Upper lobe of right lung (tissue), 1 donor: ENCODE measurements around the gene SGK1. TPM values are rescaled to one million over a fixed set of nuclear protein-coding genes. Genes with fewer than 3 reads are reported as not detected.

Experiments used
- ATAC-seq: fragments of 200-7000 bp; cut with Tn5 transposase; one replicate; pipeline ENCODE4 v1.9.1; 2020; ENCODE audit warnings: mild to moderate bottlenecking, moderate library complexity
- DNase-seq: peaks from one replicate; pipeline ENCODE4 v3.0.0-alpha.2; 2020
- H3K27ac ChIP-seq: fragments of 200-600 bp; one replicate; pipeline ENCODE4 v1.8.0; 2022
- H3K27me3 ChIP-seq: fragments of 200-600 bp; one replicate; pipeline ENCODE4 v1.8.0; 2022; ENCODE audit warnings: mild to moderate bottlenecking
- H3K36me3 ChIP-seq: fragments of 200-600 bp; one replicate; pipeline ENCODE4 v1.8.0; 2022
- H3K4me1 ChIP-seq: fragments of 200-600 bp; one replicate; pipeline ENCODE4 v1.8.0; 2022
- H3K4me3 ChIP-seq: fragments of 200-600 bp; one replicate; pipeline ENCODE4 v1.8.0; 2022; ENCODE audit warnings: mild to moderate bottlenecking
- H3K9me3 ChIP-seq: fragments of 200-600 bp; one replicate; pipeline ENCODE4 v1.8.0; 2022
- intact Hi-C: fragments of 100-400 bp; cut with DNase I; formaldehyde crosslinking; loops from one replicate; pipeline ENCODE4 v1.11.0; 2022
- total RNA-seq: library from RNA; stranded (reverse); fragmentation: NEBNext Ultra II Directional; extraction: Animal tissue kit (Norgen Biotek cat#: 25700); gene quantifications from one replicate; pipeline ENCODE4 v1.2.1, GENCODE V29; 2021
- TF ChIP-seq, protein P1 (sequence below): fragments of 200-600 bp; IDR thresholded peaks from one replicate; pipeline ENCODE4 v1.8.0; 2022; ENCODE audit warnings: antibody characterized with exemption
- donor health status: DM: no; HTN: yes; CAD: no; lungs with severe emphysema.

SGK1 gene
- total RNA-seq, 1 donor from 2014 or later: 204 TPM

DNA sequence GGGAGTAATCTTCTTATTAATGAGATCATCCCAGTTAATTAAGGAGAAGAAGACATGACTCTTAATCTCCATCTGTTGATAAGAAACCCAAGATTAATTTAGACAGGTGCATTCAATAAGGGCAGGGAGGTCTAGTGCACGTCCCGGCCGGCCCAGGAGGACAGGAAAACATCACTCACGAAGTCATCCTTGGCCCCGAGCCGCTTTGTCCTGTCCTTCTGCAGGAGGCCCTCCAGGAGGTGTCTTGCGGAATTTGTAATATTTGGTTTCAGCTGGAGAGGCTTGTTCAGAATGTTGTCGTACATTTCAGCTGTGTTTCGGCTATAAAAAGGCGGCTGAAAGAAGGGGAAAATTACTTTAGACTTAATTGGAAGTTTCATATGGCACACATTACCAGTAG is 147.1 kb downstream of the SGK1 start:
- no peak for ATAC-seq
- H3K36me3 ChIP-seq: peaks cover 61% of the 10 kb centered on the region
- peak overlapping the region; percentile 99 for H3K27ac ChIP-seq
- H3K4me1 ChIP-seq: peaks cover 27% of the 10 kb centered on the region
- H3K9me3 ChIP-seq: no peaks in the 10 kb centered on the region
- DNase-seq: no peak
- no peaks in the 10 kb centered on the region for H3K27me3 ChIP-seq
- intact Hi-C loops: loop anchor here (5.0 to 10.0 kb wide), 2 partner anchors 474 to 651 kb away; no protein-coding TSS in a partner anchor
- H3K4me3 ChIP-seq: peak overlapping the region; percentile 66
- TF ChIP-seq, protein P1, sequence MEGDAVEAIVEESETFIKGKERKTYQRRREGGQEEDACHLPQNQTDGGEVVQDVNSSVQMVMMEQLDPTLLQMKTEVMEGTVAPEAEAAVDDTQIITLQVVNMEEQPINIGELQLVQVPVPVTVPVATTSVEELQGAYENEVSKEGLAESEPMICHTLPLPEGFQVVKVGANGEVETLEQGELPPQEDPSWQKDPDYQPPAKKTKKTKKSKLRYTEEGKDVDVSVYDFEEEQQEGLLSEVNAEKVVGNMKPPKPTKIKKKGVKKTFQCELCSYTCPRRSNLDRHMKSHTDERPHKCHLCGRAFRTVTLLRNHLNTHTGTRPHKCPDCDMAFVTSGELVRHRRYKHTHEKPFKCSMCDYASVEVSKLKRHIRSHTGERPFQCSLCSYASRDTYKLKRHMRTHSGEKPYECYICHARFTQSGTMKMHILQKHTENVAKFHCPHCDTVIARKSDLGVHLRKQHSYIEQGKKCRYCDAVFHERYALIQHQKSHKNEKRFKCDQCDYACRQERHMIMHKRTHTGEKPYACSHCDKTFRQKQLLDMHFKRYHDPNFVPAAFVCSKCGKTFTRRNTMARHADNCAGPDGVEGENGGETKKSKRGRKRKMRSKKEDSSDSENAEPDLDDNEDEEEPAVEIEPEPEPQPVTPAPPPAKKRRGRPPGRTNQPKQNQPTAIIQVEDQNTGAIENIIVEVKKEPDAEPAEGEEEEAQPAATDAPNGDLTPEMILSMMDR: no peak

DNA sequence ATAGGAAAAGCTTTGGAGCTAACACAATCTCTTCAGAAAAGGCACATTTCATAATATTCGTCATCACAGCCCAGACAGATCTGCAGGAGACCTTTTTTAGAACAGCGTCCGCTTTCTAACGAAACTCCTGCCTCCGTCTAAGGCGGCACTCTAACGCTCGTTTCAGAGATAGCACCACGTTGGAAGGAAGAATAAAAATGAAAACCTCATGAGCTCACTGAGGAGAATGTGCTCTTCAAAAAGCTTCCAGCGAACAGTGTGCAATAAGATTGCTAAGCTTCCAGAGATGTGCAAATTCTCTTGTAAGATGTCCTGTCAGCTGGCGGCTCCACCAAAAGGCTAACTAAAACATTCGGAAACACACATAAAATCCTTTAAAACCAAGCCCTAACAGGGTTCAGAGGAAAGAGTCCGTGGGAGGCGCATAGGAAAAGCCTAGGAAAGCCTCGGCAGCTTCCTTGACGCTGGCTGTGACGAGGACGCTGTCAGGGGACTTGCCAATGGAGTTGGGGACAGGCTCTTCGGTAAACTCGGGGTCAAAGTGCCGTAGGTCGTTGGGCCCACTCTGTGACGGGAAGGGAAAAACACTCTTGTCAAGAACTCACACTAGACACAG is 147.9 kb downstream of the SGK1 start:
- Histone ChIP-seq H3K4me3 (peak overlapping the region; percentile 66), H3K4me1 (peaks cover 27% of the 10 kb centered on the region), H3K9me3 (no peaks in the 10 kb centered on the region), H3K36me3 (peaks cover 61% of the 10 kb centered on the region), H3K27ac (peak overlapping the region; percentile 99), H3K27me3 (no peaks in the 10 kb centered on the region)
- intact Hi-C loops: loop anchor here (5.0 to 10.0 kb wide), 2 partner anchors 475 to 652 kb away; no protein-coding TSS in a partner anchor
- DNase-seq (no peak), ATAC-seq (no peak)
- TF ChIP-seq, protein P1: no peak

DNA sequence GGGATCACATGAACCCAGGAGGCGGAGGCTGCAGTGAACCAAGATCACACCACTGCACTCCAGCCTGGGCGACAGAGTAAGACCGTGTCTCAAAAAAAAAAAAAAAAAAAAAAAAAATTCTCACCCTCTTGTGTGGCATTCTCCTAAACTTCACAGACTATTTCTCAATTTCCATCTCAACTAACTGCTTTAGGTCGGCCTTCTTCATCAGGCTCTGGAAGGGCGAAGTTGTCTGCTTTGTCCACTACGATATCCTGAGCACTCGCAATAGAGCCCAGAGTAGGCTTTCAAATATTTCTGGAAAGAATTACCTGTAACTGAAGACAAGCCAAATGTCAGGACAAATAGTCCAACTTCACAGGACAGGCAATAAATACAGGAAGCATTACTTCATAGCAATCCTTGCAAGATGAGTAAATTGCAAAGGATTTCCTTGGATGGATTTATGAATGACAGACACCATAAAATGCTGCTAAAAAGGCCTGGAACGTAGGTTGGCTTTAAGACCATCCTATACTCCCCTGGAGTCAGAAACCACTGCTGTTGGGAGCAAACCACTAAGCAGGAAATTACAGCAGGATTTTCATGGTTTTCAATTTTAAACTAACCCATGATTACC is 149.2 kb downstream of the SGK1 start:
- ATAC-seq (no peak), DNase-seq (no peak)
- Histone ChIP-seq H3K27ac (no peak overlapping the region), H3K4me3 (peak overlapping the region; percentile 66), H3K27me3 (no peaks in the 10 kb centered on the region), H3K4me1 (peaks cover 26% of the 10 kb centered on the region), H3K36me3 (peaks cover 58% of the 10 kb centered on the region), H3K9me3 (no peaks in the 10 kb centered on the region)
- intact Hi-C loops: no loop called here
- TF ChIP-seq, protein P1: no peak

DNA sequence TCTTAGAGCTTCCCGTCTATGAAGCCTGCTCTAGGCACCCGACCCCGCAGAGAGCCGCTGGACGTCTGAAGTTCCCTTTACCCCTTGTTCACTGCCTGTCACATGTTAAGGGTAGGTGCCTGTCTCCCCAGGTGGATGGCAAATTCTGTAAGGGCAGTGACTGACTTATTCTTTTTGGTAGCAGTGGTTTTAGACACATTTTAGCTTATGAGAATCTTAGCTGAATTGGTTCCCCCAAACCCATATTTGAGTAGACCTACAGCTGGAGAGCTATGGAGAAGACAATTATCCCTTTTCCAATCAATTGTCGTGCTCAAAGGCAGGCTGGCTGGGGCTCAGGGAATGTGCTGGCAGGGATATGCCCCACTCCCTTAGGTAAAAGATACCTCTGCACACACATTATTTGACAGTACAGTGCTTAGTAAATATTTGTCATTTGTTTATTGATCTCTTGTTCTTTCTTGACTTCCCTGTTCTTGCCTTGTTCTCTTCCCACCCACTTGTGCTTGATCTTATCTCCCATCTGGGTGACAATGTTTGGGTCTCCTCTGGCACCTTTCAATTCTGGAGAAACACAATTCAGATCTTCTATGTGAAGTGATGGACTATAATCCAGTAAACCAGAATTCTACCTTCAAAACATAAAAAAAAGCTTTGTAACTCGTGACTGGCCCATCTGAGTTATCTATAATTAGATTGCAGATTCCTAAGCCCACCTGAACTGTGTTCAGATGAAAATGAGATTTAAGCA is 151.2 kb downstream of the SGK1 start:
- H3K27ac ChIP-seq: no peak overlapping the region
- H3K36me3 ChIP-seq: peaks cover 37% of the 10 kb centered on the region
- H3K9me3 ChIP-seq: no peaks in the 10 kb centered on the region
- no peak for DNase-seq
- H3K4me1 ChIP-seq: peaks cover 20% of the 10 kb centered on the region
- H3K4me3 ChIP-seq: no peak overlapping the region
- intact Hi-C loops: no loop called here
- ATAC-seq: peak; percentile 5
- no peaks in the 10 kb centered on the region for H3K27me3 ChIP-seq
- TF ChIP-seq, protein P1: no peak

DNA sequence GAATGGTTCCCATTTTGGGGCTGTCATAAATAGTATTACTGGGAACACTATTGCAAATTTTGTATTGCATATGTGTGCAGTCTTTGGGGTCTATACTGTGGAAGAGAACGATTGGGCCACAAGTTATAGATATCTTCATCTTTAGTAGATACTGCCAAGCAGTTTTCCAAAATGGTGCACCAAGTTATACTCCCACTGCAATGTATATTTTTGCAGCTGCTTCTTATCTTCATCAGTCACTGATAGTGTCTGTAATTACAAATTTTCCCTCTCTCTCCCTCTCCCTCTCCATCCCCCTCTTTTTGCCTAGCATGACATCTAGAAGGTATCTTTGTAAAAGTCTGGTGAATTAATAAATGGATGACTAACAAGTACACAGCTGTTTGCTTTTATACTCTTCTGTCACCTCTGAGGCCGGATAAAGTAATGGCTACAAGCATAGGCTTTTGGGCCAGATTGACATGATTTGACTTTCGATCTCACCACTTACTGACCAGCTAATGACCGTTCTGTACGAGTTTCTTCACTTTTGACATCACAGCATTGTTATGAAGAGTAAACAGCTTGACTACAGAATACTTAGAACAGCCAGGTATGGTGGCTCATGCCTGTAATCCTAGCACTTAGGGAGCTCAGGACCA is 152.2 kb downstream of the SGK1 start:
- intact Hi-C loops: no loop called here
- Histone ChIP-seq H3K4me1 (peaks cover 13% of the 10 kb centered on the region), H3K27ac (no peak overlapping the region), H3K9me3 (no peaks in the 10 kb centered on the region), H3K27me3 (no peaks in the 10 kb centered on the region), H3K36me3 (peaks cover 27% of the 10 kb centered on the region), H3K4me3 (no peak overlapping the region)
- no peak for DNase-seq
- ATAC-seq: no peak
- TF ChIP-seq, protein P1: no peak
